HCT116 (cell line): ENCODE data around the gene MAEA.

Source experiments
- CEBPB ChIP-seq: IDR thresholded peaks from 2 replicates; pipeline ENCODE4 v1.6.1; 2012; ENCODE audit warnings: low read depth
- ELF1 ChIP-seq: IDR thresholded peaks from 2 replicates; pipeline ENCODE4 v1.6.1; 2012; ENCODE audit warnings: low read depth, borderline replicate concordance
- EZH2 ChIP-seq: fragments of 200-600 bp; sonication (generic); IDR thresholded peaks from 2 replicates; pipeline ENCODE4 v1.6.1; 2017; ENCODE audit warnings: antibody characterized with exemption, mixed run types
- EZH2phosphoT487 ChIP-seq: fragments of 200-600 bp; IDR thresholded peaks from 2 replicates; pipeline ENCODE4 v1.6.1; 2018; ENCODE audit warnings: antibody characterized with exemption, borderline replicate concordance
- JUND ChIP-seq: IDR thresholded peaks from 2 replicates; pipeline ENCODE4 v1.6.1; 2012
- POLR2A ChIP-seq: IDR thresholded peaks from 2 replicates; pipeline ENCODE4 v1.7.0; 2011; ENCODE audit warnings: borderline replicate concordance; ENCODE audit not compliant: insufficient read depth, insufficient read length; ENCODE audit errors: extremely low read depth
- POLR2AphosphoS5 ChIP-seq: IDR thresholded peaks from 2 replicates; pipeline ENCODE4 v1.6.1; 2011; ENCODE audit warnings: mild to moderate bottlenecking, low read depth, low read length, moderate library complexity
- SP1 ChIP-seq: IDR thresholded peaks from 2 replicates; pipeline ENCODE4 v1.6.1; 2012; ENCODE audit warnings: low read depth
- ZNF274 ChIP-seq: fragments of 200-500 bp; sonication (Bioruptor generic); IDR thresholded peaks from 2 replicates; pipeline ENCODE4 v1.6.1; 2014; ENCODE audit warnings: mild to moderate bottlenecking, low read depth, low read length, inconsistent platforms
- TF ChIP-seq, protein P1 (sequence below), 3 experiments: fragments of 200-600 bp in 1 of 3; sonication (generic) in 1 of 3; IDR thresholded peaks in 2 of 3; conservative IDR thresholded peaks in 1 of 3; 2 replicates each; pipeline ENCODE4 v1.5.1; 2012 to 2017; ENCODE audit warnings: low read depth in 2 of 3, low read length in 2 of 3, antibody characterized with exemption in 1 of 3, borderline replicate concordance in 1 of 3, control low read depth in 1 of 3, mild to moderate bottlenecking in 1 of 3, mixed read lengths in 1 of 3, mixed run types in 1 of 3, moderate library complexity in 1 of 3; ENCODE audit not compliant: insufficient read depth in 1 of 3
- TF ChIP-seq, protein P2 (sequence below): IDR thresholded peaks from 2 replicates; pipeline ENCODE4 v1.6.1; 2012; ENCODE audit warnings: low read depth
- TF ChIP-seq, protein P3 (sequence below): IDR thresholded peaks from 2 replicates; pipeline ENCODE4 v1.6.1; 2011; ENCODE audit warnings: mild to moderate bottlenecking, low read length, moderate library complexity; ENCODE audit not compliant: insufficient replicate concordance; ENCODE audit errors: extremely low read depth

DNA sequence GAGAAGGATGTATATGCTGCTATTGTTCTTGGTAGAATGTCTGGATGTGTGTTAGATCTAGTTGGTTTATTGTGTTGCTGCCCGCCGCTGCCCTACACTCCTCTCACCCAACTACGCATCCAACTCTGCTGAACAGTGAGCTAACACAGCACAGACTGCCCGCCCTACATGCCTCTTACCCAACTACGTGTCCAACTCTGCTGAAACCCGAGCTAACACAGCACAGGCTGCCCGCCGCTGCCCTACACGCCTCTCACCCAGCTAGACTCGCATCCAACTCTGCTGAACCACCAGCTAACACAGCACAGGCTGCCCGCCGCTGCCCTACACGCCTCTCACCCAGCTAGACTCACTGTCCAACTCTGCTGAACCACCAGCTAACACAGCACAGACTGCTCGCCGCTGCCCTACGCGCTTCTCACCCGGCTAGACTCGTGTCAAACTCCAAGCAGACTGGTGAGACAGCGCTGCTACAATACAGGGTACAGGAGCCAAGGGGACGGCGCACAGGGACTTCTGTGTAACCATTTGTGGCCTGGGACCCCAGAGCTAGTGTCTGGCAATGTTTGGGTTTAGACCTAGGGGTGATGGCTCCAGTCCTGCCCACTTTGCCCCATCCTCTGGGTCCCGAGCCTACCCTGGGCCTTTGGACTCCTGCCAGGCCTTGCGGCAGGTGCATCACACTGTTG, 29.1 kb upstream of the MAEA start:
- TF ChIP-seq, protein P1, sequence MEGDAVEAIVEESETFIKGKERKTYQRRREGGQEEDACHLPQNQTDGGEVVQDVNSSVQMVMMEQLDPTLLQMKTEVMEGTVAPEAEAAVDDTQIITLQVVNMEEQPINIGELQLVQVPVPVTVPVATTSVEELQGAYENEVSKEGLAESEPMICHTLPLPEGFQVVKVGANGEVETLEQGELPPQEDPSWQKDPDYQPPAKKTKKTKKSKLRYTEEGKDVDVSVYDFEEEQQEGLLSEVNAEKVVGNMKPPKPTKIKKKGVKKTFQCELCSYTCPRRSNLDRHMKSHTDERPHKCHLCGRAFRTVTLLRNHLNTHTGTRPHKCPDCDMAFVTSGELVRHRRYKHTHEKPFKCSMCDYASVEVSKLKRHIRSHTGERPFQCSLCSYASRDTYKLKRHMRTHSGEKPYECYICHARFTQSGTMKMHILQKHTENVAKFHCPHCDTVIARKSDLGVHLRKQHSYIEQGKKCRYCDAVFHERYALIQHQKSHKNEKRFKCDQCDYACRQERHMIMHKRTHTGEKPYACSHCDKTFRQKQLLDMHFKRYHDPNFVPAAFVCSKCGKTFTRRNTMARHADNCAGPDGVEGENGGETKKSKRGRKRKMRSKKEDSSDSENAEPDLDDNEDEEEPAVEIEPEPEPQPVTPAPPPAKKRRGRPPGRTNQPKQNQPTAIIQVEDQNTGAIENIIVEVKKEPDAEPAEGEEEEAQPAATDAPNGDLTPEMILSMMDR (IDR thresholded peaks at IDR 0.05 in 2 of 3, conservative IDR thresholded peaks at IDR 0.05 in 1 of 3; ENCODE audit: borderline replicate concordance in 1 of 3, insufficient read depth in 1 of 3, low read depth in 2 of 3, low read length in 2 of 3): no peak
- no peak for TF ChIP-seq EZH2phosphoT487
- no peak for TF ChIP-seq POLR2A
- TF ChIP-seq EZH2: no peak
- TF ChIP-seq, protein P2, sequence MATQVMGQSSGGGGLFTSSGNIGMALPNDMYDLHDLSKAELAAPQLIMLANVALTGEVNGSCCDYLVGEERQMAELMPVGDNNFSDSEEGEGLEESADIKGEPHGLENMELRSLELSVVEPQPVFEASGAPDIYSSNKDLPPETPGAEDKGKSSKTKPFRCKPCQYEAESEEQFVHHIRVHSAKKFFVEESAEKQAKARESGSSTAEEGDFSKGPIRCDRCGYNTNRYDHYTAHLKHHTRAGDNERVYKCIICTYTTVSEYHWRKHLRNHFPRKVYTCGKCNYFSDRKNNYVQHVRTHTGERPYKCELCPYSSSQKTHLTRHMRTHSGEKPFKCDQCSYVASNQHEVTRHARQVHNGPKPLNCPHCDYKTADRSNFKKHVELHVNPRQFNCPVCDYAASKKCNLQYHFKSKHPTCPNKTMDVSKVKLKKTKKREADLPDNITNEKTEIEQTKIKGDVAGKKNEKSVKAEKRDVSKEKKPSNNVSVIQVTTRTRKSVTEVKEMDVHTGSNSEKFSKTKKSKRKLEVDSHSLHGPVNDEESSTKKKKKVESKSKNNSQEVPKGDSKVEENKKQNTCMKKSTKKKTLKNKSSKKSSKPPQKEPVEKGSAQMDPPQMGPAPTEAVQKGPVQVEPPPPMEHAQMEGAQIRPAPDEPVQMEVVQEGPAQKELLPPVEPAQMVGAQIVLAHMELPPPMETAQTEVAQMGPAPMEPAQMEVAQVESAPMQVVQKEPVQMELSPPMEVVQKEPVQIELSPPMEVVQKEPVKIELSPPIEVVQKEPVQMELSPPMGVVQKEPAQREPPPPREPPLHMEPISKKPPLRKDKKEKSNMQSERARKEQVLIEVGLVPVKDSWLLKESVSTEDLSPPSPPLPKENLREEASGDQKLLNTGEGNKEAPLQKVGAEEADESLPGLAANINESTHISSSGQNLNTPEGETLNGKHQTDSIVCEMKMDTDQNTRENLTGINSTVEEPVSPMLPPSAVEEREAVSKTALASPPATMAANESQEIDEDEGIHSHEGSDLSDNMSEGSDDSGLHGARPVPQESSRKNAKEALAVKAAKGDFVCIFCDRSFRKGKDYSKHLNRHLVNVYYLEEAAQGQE: no peak
- no peak for TF ChIP-seq ZNF274
- no peak for TF ChIP-seq POLR2AphosphoS5
- TF ChIP-seq ELF1: no peak
- no peak for TF ChIP-seq JUND
- no peak for TF ChIP-seq SP1
- TF ChIP-seq CEBPB: no peak
- TF ChIP-seq, protein P3, sequence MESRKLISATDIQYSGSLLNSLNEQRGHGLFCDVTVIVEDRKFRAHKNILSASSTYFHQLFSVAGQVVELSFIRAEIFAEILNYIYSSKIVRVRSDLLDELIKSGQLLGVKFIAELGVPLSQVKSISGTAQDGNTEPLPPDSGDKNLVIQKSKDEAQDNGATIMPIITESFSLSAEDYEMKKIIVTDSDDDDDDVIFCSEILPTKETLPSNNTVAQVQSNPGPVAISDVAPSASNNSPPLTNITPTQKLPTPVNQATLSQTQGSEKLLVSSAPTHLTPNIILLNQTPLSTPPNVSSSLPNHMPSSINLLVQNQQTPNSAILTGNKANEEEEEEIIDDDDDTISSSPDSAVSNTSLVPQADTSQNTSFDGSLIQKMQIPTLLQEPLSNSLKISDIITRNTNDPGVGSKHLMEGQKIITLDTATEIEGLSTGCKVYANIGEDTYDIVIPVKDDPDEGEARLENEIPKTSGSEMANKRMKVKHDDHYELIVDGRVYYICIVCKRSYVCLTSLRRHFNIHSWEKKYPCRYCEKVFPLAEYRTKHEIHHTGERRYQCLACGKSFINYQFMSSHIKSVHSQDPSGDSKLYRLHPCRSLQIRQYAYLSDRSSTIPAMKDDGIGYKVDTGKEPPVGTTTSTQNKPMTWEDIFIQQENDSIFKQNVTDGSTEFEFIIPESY: no peak
